ENCODE measurements around the gene HNRNPM. TPM values are rescaled to one million over a fixed set of nuclear protein-coding genes. Genes with fewer than 3 reads are reported as not detected.

Gene HNRNPM
- total RNA-seq, 2 donors from 2014 or later: 102 to 126 TPM

DNA sequence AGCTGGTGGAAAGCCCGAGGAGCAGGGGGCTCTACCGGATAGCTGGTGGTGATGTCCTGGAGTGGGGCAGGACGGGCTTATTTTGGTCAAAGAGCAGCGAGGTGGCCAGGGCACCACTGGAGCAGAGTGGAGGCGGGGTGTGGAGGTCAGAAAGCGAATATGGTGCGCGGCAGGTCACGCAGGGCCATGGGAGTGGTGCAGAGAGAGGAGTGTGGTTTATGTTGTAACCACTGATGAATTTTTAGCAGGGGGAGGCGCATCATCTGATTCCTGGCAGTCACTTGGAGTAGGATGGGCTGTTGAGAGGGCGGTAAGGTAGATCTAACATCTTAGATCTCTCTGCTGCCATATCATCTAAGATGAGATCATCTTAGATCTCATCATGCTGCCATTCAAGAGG is 70.5 kb downstream of the HNRNPM start:
- ATAC-seq: no peak
- DNase-seq: no peak
- intact Hi-C loops (cut with DNase I): no loop called here

DNA sequence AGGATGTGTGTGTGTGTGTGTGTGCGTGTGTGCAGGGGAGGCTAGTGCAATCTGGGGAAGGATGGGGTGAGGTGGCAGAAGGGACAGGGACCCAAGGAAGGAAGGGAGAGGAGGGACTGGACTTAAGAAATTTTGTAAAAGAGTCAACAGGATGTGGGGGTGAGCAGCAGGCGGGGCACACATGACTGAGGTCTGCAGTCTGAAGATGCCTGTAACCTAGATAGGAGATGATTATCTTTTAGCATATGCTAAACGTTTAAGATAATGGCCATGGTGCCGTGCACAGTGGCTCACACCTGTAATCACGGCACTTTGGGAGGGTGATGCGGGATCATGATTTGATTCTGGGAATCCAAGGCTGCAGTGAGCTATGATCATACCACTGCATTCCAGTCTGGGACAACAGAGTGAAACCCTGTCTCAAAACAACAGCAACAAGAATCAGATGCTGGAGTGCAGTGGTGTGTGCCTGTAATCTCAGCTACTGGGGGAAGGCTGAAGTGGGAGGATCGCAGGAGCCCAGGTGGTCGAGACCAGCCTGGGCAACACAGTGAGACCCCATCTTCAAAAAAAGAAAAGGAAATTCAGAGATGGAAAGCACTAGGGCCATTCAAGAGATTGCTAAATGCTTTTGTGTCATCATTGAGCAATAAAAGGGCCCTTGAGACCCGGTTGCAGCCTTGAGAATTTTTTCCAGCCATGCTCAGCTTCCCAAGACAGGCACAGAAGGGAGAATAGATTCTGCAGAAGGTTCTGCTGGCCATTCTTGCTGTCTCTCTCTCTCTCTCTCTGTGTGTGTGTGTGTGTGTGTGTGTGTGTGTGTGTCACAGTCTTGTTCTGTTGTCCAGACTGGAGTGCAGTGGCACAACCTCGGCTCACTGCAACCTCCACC is 73.0 kb downstream of the HNRNPM start:
- no peak for DNase-seq
- no peak for ATAC-seq
- intact Hi-C loops (cut with DNase I): no loop called here

- ATAC-seq (no peak), DNase-seq (no peak)
- intact Hi-C loops (cut with DNase I): no loop called here
These were observed 73.8 kb downstream of the HNRNPM start for GRCh38 chr19:8518536-8518935.

- no peak for ATAC-seq
- intact Hi-C loops (cut with DNase I): no loop called here
- no peak for DNase-seq
These were observed 74.6 kb downstream of the HNRNPM start for GRCh38 chr19:8519388-8519787.

- intact Hi-C loops (cut with DNase I): no loop called here
- no peak for DNase-seq
- no peak for ATAC-seq
These were observed 80.6 kb downstream of the HNRNPM start for GRCh38 chr19:8525401-8525684.

GRCh38 chr19:8526345-8527091 is 81.7 kb downstream of the HNRNPM start:
- ATAC-seq: peak; percentile 81 to 87
- DNase-seq: peak; percentile 94
- intact Hi-C loops (cut with DNase I): no loop called here

DNA sequence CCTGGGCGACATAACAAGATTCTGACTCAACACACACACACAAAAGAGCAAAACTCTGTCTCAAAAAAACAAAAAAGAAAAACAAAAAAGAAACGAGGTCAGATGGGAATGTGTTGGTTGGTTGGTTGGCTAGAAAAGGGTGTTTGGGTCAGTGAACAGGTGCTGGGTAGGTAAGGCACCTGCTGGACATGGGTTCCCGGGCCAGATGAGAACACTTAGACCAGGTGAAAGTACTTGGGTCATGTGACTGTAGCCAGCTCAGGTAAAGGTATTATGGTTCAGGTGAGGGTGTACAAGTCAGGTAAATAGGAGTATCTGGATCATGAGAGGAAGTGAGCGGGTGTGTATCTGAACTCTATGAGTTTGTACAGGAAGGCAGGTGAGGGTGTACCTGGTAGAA is 83.7 kb downstream of the HNRNPM start:
- ATAC-seq: no peak
- intact Hi-C loops (cut with DNase I): no loop called here
- DNase-seq: no peak

DNA sequence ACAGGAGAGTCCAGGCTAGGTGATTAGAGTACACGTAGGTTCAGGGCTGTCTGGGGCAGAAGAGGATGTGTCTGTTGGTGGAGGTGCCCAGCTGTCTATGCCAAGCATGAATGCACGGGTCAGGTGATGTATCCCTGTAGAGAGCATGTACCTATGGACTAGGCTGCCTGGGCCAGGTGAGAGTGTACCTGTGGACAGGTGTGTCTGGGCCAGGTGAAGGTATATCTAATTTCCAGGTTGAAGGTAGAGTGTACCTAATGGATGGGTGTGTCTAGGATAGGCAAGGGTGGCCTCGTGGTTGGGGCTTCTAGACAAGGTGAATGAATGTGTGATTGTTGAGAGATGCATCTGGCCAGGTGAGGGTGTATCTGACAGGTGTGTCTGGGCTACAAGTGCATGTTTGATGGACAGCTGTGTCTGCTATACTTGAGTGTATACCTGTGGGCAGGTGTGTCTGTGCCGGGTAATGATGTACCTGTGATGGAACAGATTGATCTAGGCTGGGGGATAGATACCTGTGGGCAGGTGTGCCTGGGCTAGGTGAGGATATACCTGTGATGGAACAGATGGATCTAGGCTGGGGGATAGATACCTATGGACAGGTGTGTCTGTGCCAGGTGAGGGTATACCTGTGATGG is 84.7 kb downstream of the HNRNPM start:
- ATAC-seq (no peak), DNase-seq (no peak)
- intact Hi-C loops (cut with DNase I): no loop called here

DNA sequence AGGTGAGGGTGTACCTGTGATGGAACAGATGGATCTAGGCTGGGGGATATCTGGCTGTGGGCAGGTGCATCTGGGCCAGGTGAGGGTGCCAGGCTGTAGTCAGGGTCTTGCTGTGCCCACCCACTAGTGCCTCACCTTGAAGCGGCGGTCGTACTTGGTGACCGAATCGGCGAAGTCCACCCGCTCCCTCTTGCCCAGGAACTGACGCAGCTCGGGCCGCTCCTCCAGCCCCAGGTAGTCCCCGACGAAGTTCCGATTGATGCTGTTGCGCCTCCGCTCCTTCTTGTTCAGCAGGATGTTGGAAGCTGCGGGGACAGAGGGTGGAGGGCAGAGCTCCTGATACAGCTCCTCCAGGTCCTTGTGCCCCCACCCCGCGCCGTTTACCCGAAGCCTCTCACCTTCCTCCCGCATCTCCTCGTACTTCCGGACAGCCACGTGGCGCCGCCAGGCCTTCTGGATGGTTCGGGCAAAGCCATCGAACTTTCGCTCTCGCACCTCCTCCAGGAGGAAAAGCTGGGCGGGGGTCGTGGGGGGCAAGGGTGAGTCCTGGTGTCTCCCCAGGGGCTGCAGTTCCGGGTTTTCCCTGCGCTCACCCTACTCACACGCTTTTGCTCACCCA is 85.4 kb downstream of the HNRNPM start:
- no peak for DNase-seq
- no peak for ATAC-seq
- intact Hi-C loops (cut with DNase I): no loop called here

GRCh38 chr19:8531470-8531869 is 86.7 kb downstream of the HNRNPM start:
- intact Hi-C loops (cut with DNase I): no loop called here
- ATAC-seq (no peak), DNase-seq (no peak)

GRCh38 chr19:8532225-8532624 is 87.5 kb downstream of the HNRNPM start:
- no peak for ATAC-seq
- intact Hi-C loops (cut with DNase I): no loop called here
- DNase-seq: no peak

DNA sequence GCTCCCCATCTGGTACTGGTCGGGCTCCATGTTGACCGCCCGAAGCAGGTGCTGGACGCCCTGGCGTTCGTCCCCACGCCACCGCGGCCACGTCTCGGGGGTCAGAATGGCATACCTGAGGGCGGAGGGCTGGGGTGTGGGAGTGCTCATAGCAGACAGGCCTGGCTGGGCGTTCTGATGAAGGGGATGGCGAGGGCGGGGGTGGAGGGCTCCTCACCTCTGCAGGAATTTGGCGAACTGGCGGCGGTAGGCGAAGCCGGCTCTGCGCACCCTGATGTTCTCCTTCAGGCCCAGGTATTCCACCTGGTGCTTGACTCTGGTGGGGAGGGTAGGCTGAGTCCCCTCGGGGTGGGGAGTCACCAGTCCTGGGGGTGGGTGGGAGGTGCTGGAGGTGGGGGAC is 91.5 kb downstream of the HNRNPM start:
- ATAC-seq (no peak), DNase-seq (no peak)
- intact Hi-C loops (cut with DNase I): no loop called here

- DNase-seq: no peak
- intact Hi-C loops (cut with DNase I): no loop called here
- no peak for ATAC-seq
These were observed 92.3 kb downstream of the HNRNPM start for GRCh38 chr19:8537099-8537498.

Other genes with a start within 250 kb of the HNRNPM start
- gene CERS4, start 235.6 kb upstream of the HNRNPM start, total RNA-seq: 10 to 100 TPM; 13.8 to 17.3 TPM
- gene CD320, start 136.6 kb upstream of the HNRNPM start, total RNA-seq: 10 to 100 TPM; 33.6 to 40.8 TPM
- 10 to 100 TPM; 65.3 to 83.8 TPM for gene NDUFA7, start 123.6 kb upstream of the HNRNPM start, total RNA-seq
- 1,000 to 10,000 TPM; 1,064 to 1,153 TPM for gene RPS28, start 123.5 kb upstream of the HNRNPM start, total RNA-seq
- gene KANK3, start 101.7 kb upstream of the HNRNPM start, total RNA-seq: 10 to 100 TPM; 19.3 to 19.6 TPM
- 10 to 100 TPM; 16.3 to 81.6 TPM for gene ANGPTL4, start 80.8 kb upstream of the HNRNPM start, total RNA-seq
- gene RAB11B, start 54.6 kb upstream of the HNRNPM start, total RNA-seq: 100 to 1,000 TPM; 133 to 163 TPM
- 10 to 100 TPM; 81.1 to 87.8 TPM for gene MARCHF2, start 31.7 kb upstream of the HNRNPM start, total RNA-seq
- 1 to 10 TPM; 1.0 to 1.4 TPM for gene PRAM1, start 57.7 kb downstream of the HNRNPM start, total RNA-seq
- 10 to 100 TPM; 13.6 to 16.6 TPM for gene ZNF414, start 69.2 kb downstream of the HNRNPM start, total RNA-seq
- gene MYO1F, start 132.5 kb downstream of the HNRNPM start, total RNA-seq: 10 to 100 TPM; 13.2 to 19.5 TPM
- gene ADAMTS10, start 165.7 kb downstream of the HNRNPM start, total RNA-seq: 10 to 100 TPM; 10.8 to 12.4 TPM
- gene NFILZ, start 185.7 kb downstream of the HNRNPM start, total RNA-seq: not detected

All from left cardiac atrium (tissue), 4 donors.